HEK293 (cell line): Measurements from ENCODE around the gene GUCY1A2.

Experiments used
- CTCF ChIP-seq: fragments of 450-650 bp; formaldehyde crosslinking; IDR thresholded peaks from 2 replicates; pipeline ENCODE4 v1.5.1; 2016; ENCODE audit warnings: missing biosample characterization, missing genetic modification characterization
- HOXD13 ChIP-seq: sonication (generic); formaldehyde crosslinking; IDR thresholded peaks from 2 replicates; pipeline ENCODE4 v1.8.0; 2022; ENCODE audit warnings: missing genetic modification reagents, borderline replicate concordance
- KLF8 ChIP-seq: fragments of 450-650 bp; formaldehyde crosslinking; IDR thresholded peaks from 2 replicates; pipeline ENCODE4 v1.5.1; 2016; ENCODE audit warnings: missing biosample characterization, missing genetic modification characterization
- MZF1 ChIP-seq: fragments of 450-650 bp; formaldehyde crosslinking; IDR thresholded peaks from 2 replicates; pipeline ENCODE4 v1.5.1; 2017; ENCODE audit warnings: missing biosample characterization, missing genetic modification characterization, borderline replicate concordance
- PRDM10 ChIP-seq: fragments of 450-650 bp; formaldehyde crosslinking; IDR thresholded peaks from 2 replicates; pipeline ENCODE4 v1.5.1; 2016; ENCODE audit warnings: missing biosample characterization, missing genetic modification characterization
- REST ChIP-seq: fragments of 450-650 bp; formaldehyde crosslinking; IDR thresholded peaks from 2 replicates; pipeline ENCODE4 v1.5.1; 2016; ENCODE audit warnings: missing biosample characterization, missing genetic modification characterization
- ZBTB1 ChIP-seq: fragments of 450-650 bp; formaldehyde crosslinking; IDR thresholded peaks from 2 replicates; pipeline ENCODE4 v1.5.1; 2016; ENCODE audit warnings: missing biosample characterization, missing genetic modification characterization
- ZBTB8A ChIP-seq: fragments of 450-650 bp; formaldehyde crosslinking; IDR thresholded peaks from 2 replicates; pipeline ENCODE4 v1.5.1; 2016; ENCODE audit warnings: missing biosample characterization, missing genetic modification characterization
- ZNF114 ChIP-seq: fragments of 450-650 bp; formaldehyde crosslinking; IDR thresholded peaks from 2 replicates; pipeline ENCODE4 v1.5.0; 2017; ENCODE audit warnings: missing biosample characterization, missing genetic modification characterization
- ZNF274 ChIP-seq, 2 experiments: fragments of 200-500 bp in 1 of 2; fragments of 450-650 bp in 1 of 2; sonication (Bioruptor generic) in 1 of 2; formaldehyde crosslinking in 1 of 2; IDR thresholded peaks; 2 replicates each; pipeline versions ENCODE4 v1.5.1 to v1.6.1; 2014 to 2016; ENCODE audit warnings: borderline replicate concordance in 1 of 2, inconsistent platforms in 1 of 2, low read length in 1 of 2, missing biosample characterization in 1 of 2, missing genetic modification characterization in 1 of 2
- ZNF335 ChIP-seq: fragments of 450-650 bp; formaldehyde crosslinking; conservative IDR thresholded peaks from 2 replicates; pipeline ENCODE4 v1.5.1; 2016; ENCODE audit warnings: missing biosample characterization, missing genetic modification characterization
- ZNF660 ChIP-seq: fragments of 450-650 bp; IDR thresholded peaks from 2 replicates; pipeline ENCODE4 v1.5.1; 2018; ENCODE audit warnings: missing biosample characterization, mild to moderate bottlenecking, missing genetic modification characterization
- ZNF776 ChIP-seq: fragments of 450-650 bp; formaldehyde crosslinking; IDR thresholded peaks from 2 replicates; pipeline ENCODE4 v1.5.0; 2017; ENCODE audit warnings: missing biosample characterization, missing genetic modification characterization, borderline replicate concordance

- TF ChIP-seq HOXD13 (CRISPR knock-in tag) (no peak), ZBTB1 (tag by site-specific recombination) (no peak), ZNF776 (tag by site-specific recombination) (no peak), ZNF114 (no peak), CTCF (no peak), ZNF274 (IDR thresholded peaks at IDR 0.05; ENCODE audit: low read length) (no peak), ZNF274 (tag by site-specific recombination; IDR thresholded peaks at IDR 0.05; ENCODE audit: borderline replicate concordance) (no peak), MZF1 (tag by site-specific recombination) (no peak), KLF8 (tag by site-specific recombination) (no peak), ZNF335 (tag by site-specific recombination) (no peak), ZBTB8A (tag by site-specific recombination) (no peak), PRDM10 (tag by site-specific recombination) (no peak), ZNF660 (tag by site-specific recombination) (no peak), REST (tag by site-specific recombination) (no peak)
These were observed 31.8 kb upstream of the GUCY1A2 start for GRCh38 chr11:107050121-107050520.
